Measurements from ENCODE around the gene KCTD18.

KCTD18 gene

DNA sequence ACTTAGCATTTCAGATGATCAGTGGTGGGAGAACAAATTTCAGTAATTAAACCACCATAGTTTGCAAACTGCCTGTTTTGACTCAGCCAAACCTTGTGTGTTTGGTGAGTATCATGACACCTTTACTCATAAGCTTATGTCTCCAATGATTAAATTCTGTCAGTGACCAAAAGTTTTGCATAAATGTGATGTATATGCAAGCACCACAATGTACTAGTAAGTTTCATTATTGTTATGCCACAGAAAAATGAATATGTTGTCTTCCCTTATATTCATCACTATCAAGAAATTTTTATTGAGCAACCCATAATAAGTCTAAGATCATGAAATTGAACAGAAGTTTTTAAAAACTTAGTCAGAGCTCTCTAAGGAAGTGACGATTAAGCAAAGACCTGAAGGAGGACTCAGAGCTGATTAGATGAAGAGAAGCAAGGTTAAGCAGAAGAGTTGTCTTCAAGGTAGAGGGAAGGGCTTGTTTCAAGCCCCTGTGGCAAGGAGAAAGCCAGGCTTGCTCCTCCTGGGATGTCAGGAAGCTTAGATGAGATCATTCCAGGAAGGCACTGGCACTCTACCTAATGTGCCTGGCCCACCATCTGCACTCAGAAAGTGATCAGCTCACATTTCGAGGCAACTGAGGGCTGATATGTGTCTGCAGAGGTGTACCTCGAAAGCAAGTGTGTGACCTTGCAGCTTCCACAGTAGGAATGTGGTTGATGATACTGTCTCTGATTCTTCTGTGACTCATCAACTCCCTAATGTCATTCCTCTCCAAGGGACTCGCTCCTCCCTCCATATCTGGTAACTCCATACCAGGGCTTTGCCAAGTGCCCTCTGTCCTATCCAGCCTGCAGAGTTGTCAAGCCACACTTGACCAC is 54.7 kb downstream of the KCTD18 start:
- no peak for DNase-seq

DNA sequence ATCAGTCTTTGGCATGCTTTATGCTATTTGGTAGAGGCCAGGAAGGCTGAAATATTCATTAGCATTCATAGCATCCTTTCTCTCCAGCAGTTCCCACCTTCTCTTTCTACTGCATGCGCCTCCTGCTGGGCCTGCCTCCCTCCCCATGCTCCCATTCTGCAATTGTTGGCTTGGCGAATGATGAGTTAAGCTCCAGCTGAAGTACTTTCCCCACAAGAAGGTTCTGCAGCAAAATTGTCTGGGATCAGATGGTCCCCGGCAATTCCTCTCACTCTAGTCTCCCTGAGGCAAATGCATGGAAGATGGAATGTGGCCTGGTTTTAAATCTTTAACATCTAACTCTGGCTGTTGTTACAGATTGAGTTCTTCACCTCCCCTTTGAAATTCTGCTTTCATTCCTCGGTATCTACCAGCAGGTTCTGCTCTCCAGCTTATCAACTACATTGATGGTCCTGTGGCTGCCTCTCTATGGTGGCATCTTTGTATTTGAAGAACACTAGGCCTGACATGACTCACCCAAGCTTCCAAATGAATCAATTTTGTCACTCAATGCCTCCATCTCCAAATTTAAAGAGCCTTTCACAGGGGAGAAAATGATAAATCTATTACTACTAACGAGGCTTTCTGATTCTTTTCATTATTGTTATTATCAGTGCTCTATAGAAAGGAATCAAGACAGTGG is 55.9 kb downstream of the KCTD18 start:
- DNase-seq, result no peak

GRCh38 chr2:200453142-200453852 is 56.6 kb downstream of the KCTD18 start:
- DNase-seq, result no peak

DNA sequence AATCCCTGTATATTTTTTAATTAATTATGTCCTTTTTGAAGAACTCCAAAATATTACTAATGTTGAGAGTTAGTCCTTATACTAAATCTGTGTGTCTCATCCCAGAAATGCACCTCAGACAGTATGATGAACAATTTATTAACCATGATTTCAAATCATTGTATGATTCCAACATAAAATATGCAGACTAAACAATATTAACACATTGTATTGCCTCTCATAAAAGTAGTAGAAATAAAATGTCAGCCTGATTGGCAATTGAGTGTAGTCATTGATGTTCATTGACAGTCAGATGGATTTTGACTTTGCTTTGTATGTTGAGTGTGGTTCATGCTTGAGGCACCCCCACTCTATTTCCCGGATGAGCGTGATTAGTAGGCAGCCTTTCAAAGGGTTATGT is 57.5 kb downstream of the KCTD18 start:
- DNase-seq, result no peak

GRCh38 chr2:200451511-200451910 is 58.4 kb downstream of the KCTD18 start:
- no peak for DNase-seq

- DNase-seq, result no peak
These were observed 59.6 kb downstream of the KCTD18 start for GRCh38 chr2:200450288-200450687.

- DNase-seq, result no peak
These were observed 60.7 kb downstream of the KCTD18 start for GRCh38 chr2:200449149-200449548.

- DNase-seq, result no peak
These were observed 61.4 kb downstream of the KCTD18 start for GRCh38 chr2:200448455-200448854.

DNA sequence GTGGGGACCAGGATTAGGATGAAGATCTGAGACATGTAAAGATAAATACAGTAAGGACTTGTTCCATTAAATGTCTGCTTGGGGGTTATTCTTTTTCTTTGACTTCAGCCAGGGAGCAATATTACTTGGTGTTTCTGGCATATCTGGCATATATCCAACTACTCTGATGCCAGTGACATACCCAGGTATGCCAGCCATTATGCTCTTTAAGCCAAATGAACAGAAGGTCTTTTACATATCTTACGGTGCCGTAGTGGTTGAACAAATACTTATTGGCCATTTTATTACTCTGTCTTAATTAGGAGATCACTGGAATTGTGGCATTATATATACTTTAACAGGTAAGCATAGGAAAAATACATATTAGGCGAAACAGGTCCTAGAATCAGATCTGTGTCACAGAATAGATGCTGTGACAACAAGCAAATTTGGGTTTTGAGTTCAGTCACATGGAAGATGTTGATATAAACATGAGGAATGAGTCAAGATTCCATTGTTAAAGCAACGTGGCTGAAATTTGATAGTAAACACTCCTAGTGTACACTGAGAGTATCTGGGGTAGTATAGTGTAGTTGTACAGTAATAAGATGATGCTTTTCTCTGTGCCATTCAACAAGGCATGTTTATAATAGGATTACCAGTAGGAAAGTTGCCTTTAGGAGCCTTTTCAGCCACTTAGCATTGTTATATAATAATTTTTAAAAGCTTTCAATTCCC is 62.6 kb downstream of the KCTD18 start:
- peak; percentile 22 for DNase-seq

GRCh38 chr2:200446612-200447011 is 63.3 kb downstream of the KCTD18 start:
- DNase-seq, result no peak

GRCh38 chr2:200445284-200445683 is 64.6 kb downstream of the KCTD18 start:
- no peak for DNase-seq

DNA sequence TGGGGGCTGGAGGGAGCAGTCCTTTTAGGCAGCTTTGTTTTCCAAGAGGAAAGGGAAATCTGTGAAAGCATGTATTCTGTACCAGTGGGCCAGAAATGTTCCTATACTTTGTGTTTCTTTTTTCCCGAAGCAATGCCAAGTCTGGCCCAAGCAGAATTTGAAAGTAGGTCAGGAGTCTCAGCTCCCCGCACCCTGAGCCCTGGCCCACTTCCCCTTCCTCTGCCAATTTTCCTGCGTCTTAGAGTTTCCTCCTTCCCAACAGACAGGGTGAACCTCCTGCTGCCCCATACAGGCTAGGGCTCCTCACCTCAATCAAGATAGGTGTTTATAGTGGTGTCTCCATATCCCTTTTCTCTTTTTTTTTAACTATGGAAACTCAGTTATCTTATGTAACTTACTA is 65.3 kb downstream of the KCTD18 start:
- no peak for DNase-seq

GRCh38 chr2:200443916-200444315 is 66.0 kb downstream of the KCTD18 start:
- no peak for DNase-seq

- DNase-seq, result peak; percentile 19
These were observed 66.5 kb downstream of the KCTD18 start for GRCh38 chr2:200443376-200443775.

DNA sequence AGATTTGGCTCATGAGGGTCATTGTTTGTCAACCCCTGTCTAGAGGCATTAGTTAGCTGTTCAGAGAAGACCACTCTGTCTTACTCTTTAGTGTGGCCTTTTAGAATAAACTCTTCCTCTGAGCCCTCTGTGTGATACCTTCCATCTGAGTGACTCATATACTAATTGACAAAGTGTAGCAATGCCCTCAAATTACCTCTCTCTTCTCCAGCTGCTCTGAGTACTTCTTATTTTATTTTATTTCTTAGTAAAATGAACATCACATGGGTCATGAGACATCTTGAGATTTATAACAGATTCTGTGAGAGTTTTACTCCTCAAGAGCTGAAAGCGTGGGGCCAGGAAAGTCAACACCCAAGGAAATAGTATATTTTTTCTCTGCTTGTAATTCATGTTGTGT is 67.4 kb downstream of the KCTD18 start:
- peak; percentile 92 for DNase-seq

GRCh38 chr2:200439981-200440380 is 69.9 kb downstream of the KCTD18 start:
- DNase-seq, result no peak

Data from DMS79 treated with DMSO at 0.1 percent for 48 hours (cell line).